CD8-positive, alpha-beta memory T cell (primary cell): ENCODE data around the gene CDKN2AIP. TPM values are rescaled to one million over a fixed set of nuclear protein-coding genes. Genes with fewer than 3 reads are reported as not detected.
A peak's percentile ranks its signal among the peaks of the same experiment; 100 is the strongest.

ENCODE experiments used
- CTCF ChIA-PET: fragments of 350-600 bp; sonication (Branson Sonifier 250); formaldehyde crosslinking; loops from one replicate; lab custom pipeline; 2021; ENCODE audit warnings: antibody characterized with exemption; lab: Charles Lee
- POLR2A ChIA-PET: fragments of 350-600 bp; sonication (Branson Sonifier 250); formaldehyde crosslinking; loops from one replicate; lab custom pipeline; 2021; ENCODE audit warnings: antibody characterized with exemption; lab: Charles Lee
- DNase-seq, 5 donors: peaks; one replicate each; pipeline versions ENCODE4 v3.0.0 to v3.0.0-alpha.2; 2020 to 2022; ENCODE audit warnings: mixed read lengths in 1 of 5
- H3K27ac ChIP-seq: one replicate; pipeline ENCODE4 v1.7.0; 2013; ENCODE audit warnings: low read depth, mild to moderate bottlenecking, low read length, moderate library complexity
- H3K27me3 ChIP-seq: 2 replicates; pipeline ENCODE4 v1.7.0; 2013; ENCODE audit warnings: low read length, mild to moderate bottlenecking; ENCODE audit not compliant: insufficient read depth, poor library complexity, severe bottlenecking
- H3K36me3 ChIP-seq: 2 replicates; pipeline ENCODE4 v1.7.0; 2013; ENCODE audit warnings: mild to moderate bottlenecking, low read length, moderate library complexity; ENCODE audit not compliant: insufficient read depth
- H3K4me1 ChIP-seq: 2 replicates; pipeline ENCODE4 v1.7.0; 2013; ENCODE audit warnings: mild to moderate bottlenecking, low read length, moderate library complexity; ENCODE audit not compliant: insufficient read depth
- H3K4me3 ChIP-seq: 2 replicates; pipeline ENCODE4 v1.7.0; 2013; ENCODE audit warnings: mild to moderate bottlenecking, low read length
- H3K9me3 ChIP-seq: 2 replicates; pipeline ENCODE4 v1.7.0; 2013; ENCODE audit warnings: mild to moderate bottlenecking, low read length
- H3K27ac Mint-ChIP-seq, 8 donors: one replicate each; pipeline ENCODE4 v1.8.0; 2020 to 2021; ENCODE audit warnings: mixed read lengths in 8 of 8, mild to moderate bottlenecking in 6 of 8, inconsistent platforms in 3 of 8, moderate library complexity in 3 of 8
- H3K27me3 Mint-ChIP-seq, 2 donors: one replicate each; pipeline ENCODE4 v1.8.0; 2020 to 2021; ENCODE audit warnings: mixed read lengths in 2 of 2, mild to moderate bottlenecking in 1 of 2, moderate library complexity in 1 of 2
- H3K36me3 Mint-ChIP-seq, 3 donors: one replicate each; pipeline ENCODE4 v1.8.0; 2020 to 2021; ENCODE audit warnings: mixed read lengths in 3 of 3, inconsistent platforms in 1 of 3, mild to moderate bottlenecking in 1 of 3
- H3K4me1 Mint-ChIP-seq, 3 donors: one replicate each; pipeline ENCODE4 v1.8.0; 2020 to 2021; ENCODE audit warnings: mixed read lengths in 3 of 3, inconsistent platforms in 1 of 3, mild to moderate bottlenecking in 1 of 3
- H3K4me3 Mint-ChIP-seq, 7 donors: one replicate each; pipeline ENCODE4 v1.8.0; 2020 to 2021; ENCODE audit warnings: mixed read lengths in 7 of 7, mild to moderate bottlenecking in 6 of 7, moderate library complexity in 4 of 7, inconsistent platforms in 2 of 7
- H3K9me3 Mint-ChIP-seq, 5 donors: one replicate each; pipeline ENCODE4 v1.8.0; 2020 to 2022; ENCODE audit warnings: mixed read lengths in 5 of 5, mild to moderate bottlenecking in 3 of 5, moderate library complexity in 2 of 5, inconsistent platforms in 1 of 5
- polyA plus RNA-seq: library from polyadenylated mRNA; unstranded; fragments of 300-500 nt; fragmentation: Illumina TruSeq; gene quantifications from one replicate; pipeline ENCODE4 v1.2.3, GENCODE V29; 2021
- total RNA-seq, 2 experiments: library from RNA; stranded (reverse); gene quantifications; one replicate each; pipeline ENCODE4 v1.2.3, GENCODE V29; 2021

The CDKN2AIP gene
- total and polyA plus RNA-seq, 3 experiments from 2014 or later, result 29.4 to 35.3 (median 30.1) TPM

- Mint-ChIP-seq H3K4me3 (peak overlapping the region in 2 of 7 donors; percentile 26 to 60), H3K4me1 (peaks cover 18 to 25% (median 19%) of the 10 kb centered on the region in 3 donors), H3K9me3 (no peaks in the 10 kb centered on the region), H3K36me3 (no peaks in the 10 kb centered on the region), H3K27me3 (peaks cover under 1 to 2% of the 10 kb centered on the region in 2 donors), H3K27ac (no peak overlapping the region)
- ChIA-PET CTCF (no interaction called here), POLR2A (no interaction called here)
- Histone ChIP-seq H3K27ac (no peak overlapping the region), H3K27me3 (no peaks in the 10 kb centered on the region), H3K36me3 (no peaks in the 10 kb centered on the region), H3K9me3 (no peaks in the 10 kb centered on the region), H3K4me1 (peaks cover 6% of the 10 kb centered on the region), H3K4me3 (no peak overlapping the region)
- no peak for DNase-seq
Measured at GRCh38 chr4:183400035-183400434, 44.4 kb upstream of the CDKN2AIP start.

- Mint-ChIP-seq H3K4me1 (peaks cover 18 to 27% (median 19%) of the 10 kb centered on the region in 3 donors), H3K27ac (no peak overlapping the region), H3K36me3 (no peaks in the 10 kb centered on the region), H3K27me3 (peaks cover 0 to 2% of the 10 kb centered on the region in 2 donors), H3K9me3 (no peaks in the 10 kb centered on the region), H3K4me3 (peak overlapping the region in 1 of 7 donors; percentile 4)
- POLR2A ChIA-PET, result no interaction called here
- Histone ChIP-seq H3K4me3 (no peak overlapping the region), H3K36me3 (no peaks in the 10 kb centered on the region), H3K27me3 (no peaks in the 10 kb centered on the region), H3K4me1 (peaks cover 6% of the 10 kb centered on the region), H3K27ac (no peak overlapping the region), H3K9me3 (no peaks in the 10 kb centered on the region)
- CTCF ChIA-PET, result no interaction called here
- DNase-seq, result no peak
Measured at GRCh38 chr4:183401473-183401872, 43.0 kb upstream of the CDKN2AIP start.

GRCh38 chr4:183402771-183403170 is 41.7 kb upstream of the CDKN2AIP start:
- CTCF ChIA-PET, result no interaction called here
- no peaks in the 10 kb centered on the region for H3K36me3 ChIP-seq
- H3K4me3 ChIP-seq, result no peak overlapping the region
- Mint-ChIP-seq H3K27ac (peak overlapping the region in 1 of 8 donors; percentile 93), H3K36me3 (no peaks in the 10 kb centered on the region), H3K27me3 (peaks cover 0 to 2% of the 10 kb centered on the region in 2 donors), H3K4me3 (no peak overlapping the region), H3K4me1 (peaks cover 16 to 26% (median 21%) of the 10 kb centered on the region in 3 donors), H3K9me3 (no peaks in the 10 kb centered on the region)
- no peaks in the 10 kb centered on the region for H3K9me3 ChIP-seq
- no peaks in the 10 kb centered on the region for H3K27me3 ChIP-seq
- no peak for DNase-seq
- H3K27ac ChIP-seq, result no peak overlapping the region
- H3K4me1 ChIP-seq, result peaks cover 12% of the 10 kb centered on the region
- POLR2A ChIA-PET, result no interaction called here

GRCh38 chr4:183403486-183403885 is 41.0 kb upstream of the CDKN2AIP start:
- Mint-ChIP-seq H3K4me1 (peaks cover 15 to 23% (median 16%) of the 10 kb centered on the region in 3 donors), H3K27me3 (peaks cover 0 to 1% of the 10 kb centered on the region in 2 donors), H3K9me3 (no peaks in the 10 kb centered on the region), H3K36me3 (no peaks in the 10 kb centered on the region), H3K27ac (no peak overlapping the region), H3K4me3 (peak overlapping the region in 2 of 7 donors; percentile 30 to 51)
- no peaks in the 10 kb centered on the region for H3K36me3 ChIP-seq
- H3K4me1 ChIP-seq, result peaks cover 9% of the 10 kb centered on the region
- no peak overlapping the region for H3K4me3 ChIP-seq
- no peaks in the 10 kb centered on the region for H3K9me3 ChIP-seq
- ChIA-PET CTCF (no interaction called here), POLR2A (no interaction called here)
- DNase-seq, result no peak
- no peak overlapping the region for H3K27ac ChIP-seq
- H3K27me3 ChIP-seq, result no peaks in the 10 kb centered on the region

- CTCF ChIA-PET, result no interaction called here
- H3K36me3 Mint-ChIP-seq, result no peaks in the 10 kb centered on the region
Measured at GRCh38 chr4:183403961-183404360, 40.5 kb upstream of the CDKN2AIP start.

GRCh38 chr4:183405303-183405702 is 39.1 kb upstream of the CDKN2AIP start:
- DNase-seq, result no peak
- Mint-ChIP-seq H3K27me3 (no peaks in the 10 kb centered on the region), H3K4me1 (peaks cover 10 to 15% (median 15%) of the 10 kb centered on the region in 3 donors), H3K9me3 (no peaks in the 10 kb centered on the region), H3K27ac (peak overlapping the region in 2 of 8 donors; percentile 6 to 66), H3K36me3 (no peaks in the 10 kb centered on the region), H3K4me3 (peak overlapping the region in 4 of 7 donors; percentile 33 to 54 (median 46))
- Histone ChIP-seq H3K27me3 (no peaks in the 10 kb centered on the region), H3K4me3 (no peak overlapping the region), H3K27ac (no peak overlapping the region), H3K36me3 (no peaks in the 10 kb centered on the region), H3K4me1 (peaks cover 9% of the 10 kb centered on the region), H3K9me3 (no peaks in the 10 kb centered on the region)
- ChIA-PET POLR2A (no interaction called here), CTCF (no interaction called here)

More at GRCh38 chr4:183403961-183404360, 40.5 kb upstream of the CDKN2AIP start:
- no peaks in the 10 kb centered on the region for H3K27me3 ChIP-seq
- no peak overlapping the region for H3K4me3 ChIP-seq
- H3K4me1 Mint-ChIP-seq, result peaks cover 13 to 18% (median 15%) of the 10 kb centered on the region in 3 donors
- no peaks in the 10 kb centered on the region for H3K27me3 Mint-ChIP-seq
- no peaks in the 10 kb centered on the region for H3K9me3 Mint-ChIP-seq
- no peaks in the 10 kb centered on the region for H3K9me3 ChIP-seq
- POLR2A ChIA-PET, result no interaction called here
- H3K4me3 Mint-ChIP-seq, result peak overlapping the region in 2 of 7 donors; percentile 30 to 51
- H3K27ac ChIP-seq, result no peak overlapping the region
- no peak for DNase-seq
- H3K4me1 ChIP-seq, result peaks cover 9% of the 10 kb centered on the region
- no peak overlapping the region for H3K27ac Mint-ChIP-seq
- no peaks in the 10 kb centered on the region for H3K36me3 ChIP-seq

GRCh38 chr4:183407128-183407585 is 37.3 kb upstream of the CDKN2AIP start:
- Histone ChIP-seq H3K27me3 (no peaks in the 10 kb centered on the region), H3K36me3 (no peaks in the 10 kb centered on the region), H3K9me3 (no peaks in the 10 kb centered on the region), H3K4me1 (peaks cover 9% of the 10 kb centered on the region), H3K4me3 (peak overlapping the region; percentile 71), H3K27ac (peak overlapping the region; percentile 64)
- H3K4me3 Mint-ChIP-seq, result peak overlapping the region; percentile 77 to 94 (median 84)
- no peaks in the 10 kb centered on the region for H3K27me3 Mint-ChIP-seq
- CTCF ChIA-PET, result interaction anchor here (0.6 to 1.9 kb wide), 16 partner anchors 9 to 468 kb away, joined by 3 to 12 read pairs (median 4); partner anchors contain the start of gene CDKN2AIP
- H3K27ac Mint-ChIP-seq, result peak overlapping the region; percentile 67 to 97 (median 88)
- peak; percentile 84 to 94 (median 86) for DNase-seq
- no peaks in the 10 kb centered on the region for H3K36me3 Mint-ChIP-seq
- POLR2A ChIA-PET, result interaction anchor here (1.3 kb wide), 1 partner anchor 37 kb away, joined by 9 read pairs; the partner anchor contains the start of gene CDKN2AIP
- no peaks in the 10 kb centered on the region for H3K9me3 Mint-ChIP-seq
- H3K4me1 Mint-ChIP-seq, result peaks cover 10 to 16% (median 15%) of the 10 kb centered on the region in 3 donors

- no peaks in the 10 kb centered on the region for H3K36me3 Mint-ChIP-seq
- peaks cover 9% of the 10 kb centered on the region for H3K4me1 ChIP-seq
- no peaks in the 10 kb centered on the region for H3K36me3 ChIP-seq
- peak overlapping the region; percentile 77 to 94 (median 84) for H3K4me3 Mint-ChIP-seq
- peak overlapping the region; percentile 67 to 97 (median 88) for H3K27ac Mint-ChIP-seq
- no peaks in the 10 kb centered on the region for H3K27me3 ChIP-seq
- no peaks in the 10 kb centered on the region for H3K27me3 Mint-ChIP-seq
- peaks cover 10 to 18% (median 15%) of the 10 kb centered on the region in 3 donors for H3K4me1 Mint-ChIP-seq
- H3K4me3 ChIP-seq, result peak overlapping the region; percentile 71
- H3K9me3 ChIP-seq, result no peaks in the 10 kb centered on the region
- no peaks in the 10 kb centered on the region for H3K9me3 Mint-ChIP-seq
- ChIA-PET POLR2A (interaction anchor here (1.3 kb wide), 1 partner anchor 36 kb away, joined by 9 read pairs; the partner anchor contains the start of gene CDKN2AIP), CTCF (interaction anchor here (0.6 to 1.9 kb wide), 16 partner anchors 9 to 469 kb away, joined by 3 to 12 read pairs (median 4); partner anchors contain the start of gene CDKN2AIP)
- peak overlapping the region; percentile 64 for H3K27ac ChIP-seq
- DNase-seq, result no peak
Measured at GRCh38 chr4:183407635-183408464, 36.6 kb upstream of the CDKN2AIP start.
